K562 (cell line): Measurements from ENCODE around the gene NAGPA. TPM values are rescaled to one million over a fixed set of nuclear protein-coding genes. Genes with fewer than 3 reads are reported as not detected.

Experiments
- CEBPB ChIP-seq: fragments of 450-650 bp; IDR thresholded peaks from 2 replicates; pipeline ENCODE4 v1.6.1; 2016; ENCODE audit warnings: missing genetic modification characterization, missing compliant biosample characterization
- CEBPG ChIP-seq, 3 experiments: fragments of 200-800 bp in 1 of 3; sonication (Bioruptor generic) in 1 of 3; sonication (generic) in 1 of 3; formaldehyde crosslinking in 1 of 3; IDR thresholded peaks in 2 of 3; conservative IDR thresholded peaks in 1 of 3; 2 replicates each; pipeline versions ENCODE4 v1.6.1 to v1.8.0; 2016 to 2022; ENCODE audit warnings: missing compliant biosample characterization in 2 of 3, missing genetic modification characterization in 2 of 3, mild to moderate bottlenecking in 1 of 3, missing genetic modification reagents in 1 of 3
- DIDO1 ChIP-seq: fragments of 450-650 bp; IDR thresholded peaks from 2 replicates; pipeline ENCODE4 v1.6.1; 2016; ENCODE audit warnings: low read depth, missing biosample characterization, missing genetic modification characterization
- ERF ChIP-seq: fragments of 450-650 bp; formaldehyde crosslinking; IDR thresholded peaks from 2 replicates; pipeline ENCODE4 v1.4.0; 2020; ENCODE audit warnings: mild to moderate bottlenecking, mixed read lengths
- FIP1L1 ChIP-seq: fragments of 200-400 bp; formaldehyde crosslinking; IDR thresholded peaks from 2 replicates; pipeline ENCODE4 v1.6.1; 2018; ENCODE audit warnings: mild to moderate bottlenecking, low read depth, low read length; ENCODE audit not compliant: poor library complexity, severe bottlenecking
- HDAC1 ChIP-seq, 2 experiments: fragments of 450-650 bp; IDR thresholded peaks; 2 replicates each; pipeline ENCODE4 v1.6.1; 2016 to 2017; ENCODE audit warnings: inconsistent platforms in 1 of 2, mild to moderate bottlenecking in 1 of 2, moderate library complexity in 1 of 2
- MTA3 ChIP-seq: fragments of 450-650 bp; formaldehyde crosslinking; IDR thresholded peaks from 2 replicates; pipeline ENCODE4 v1.6.1; 2017; ENCODE audit warnings: mild to moderate bottlenecking, borderline replicate concordance
- NCOA1 ChIP-seq: fragments of 450-650 bp; IDR thresholded peaks from 2 replicates; pipeline ENCODE4 v1.6.1; 2016; ENCODE audit warnings: low read depth
- POLR2H ChIP-seq: IDR thresholded peaks from 2 replicates; pipeline ENCODE4 v1.6.1; 2016; ENCODE audit warnings: missing genetic modification characterization, low read depth, mild to moderate bottlenecking, control low read depth, missing compliant biosample characterization, moderate library complexity
- PRPF4 ChIP-seq: fragments of 200-400 bp; formaldehyde crosslinking; IDR thresholded peaks from one replicate; pipeline ENCODE4 v1.6.1; 2017; ENCODE audit warnings: low read length, low read depth, mild to moderate bottlenecking; ENCODE audit not compliant: insufficient read depth, poor library complexity, severe bottlenecking
- RHOXF2B ChIP-seq: fragments of 250-450 bp; sonication (Bioruptor Pico); conservative IDR thresholded peaks from 2 replicates; pipeline ENCODE4 v1.5.1; 2021
- TAF7 ChIP-seq: fragments of 450-650 bp; IDR thresholded peaks from 2 replicates; pipeline ENCODE4 v1.6.1; 2016; ENCODE audit warnings: missing genetic modification characterization, missing compliant biosample characterization
- TBL1XR1 ChIP-seq, 2 experiments: IDR thresholded peaks; 2 replicates each; pipeline ENCODE4 v1.6.1; 2012; ENCODE audit warnings: improper control_type of control experiment in 2 of 2, low read length in 2 of 2, mild to moderate bottlenecking in 1 of 2
- ZNF263 ChIP-seq: sonication (generic); formaldehyde crosslinking; IDR thresholded peaks from 2 replicates; pipeline ENCODE4 v1.8.0; 2022; ENCODE audit warnings: mild to moderate bottlenecking, missing genetic modification reagents, borderline replicate concordance
- polyA plus RNA-seq, 8 experiments: library from polyadenylated mRNA; depleted of rRNA in 4 of 8; stranded (reverse) in 5 of 8; unstranded in 3 of 8; fragments of >200 nt; fragmentation: Nextera tagmentation in 2 of 8; fragmentation: Illumina TruSeq in 1 of 8; extraction: Ambion mirVana in 2 of 8; extraction: Trizol in 1 of 8; gene quantifications; 2 replicates each; pipeline versions ENCODE4 v1.2.1 to v1.2.3, GENCODE V29; 2011 to 2014; ENCODE audit warnings: inconsistent platforms in 1 of 8, missing spikeins in 1 of 8
- total RNA-seq, 7 experiments: library from RNA; depleted of rRNA in 6 of 7; stranded (reverse); fragments of >200 nt in 6 of 7; fragmentation: Illumina TruSeq in 2 of 7; extraction: Trizol in 2 of 7; gene quantifications; 2 replicates each; pipeline versions ENCODE4 v1.2.1 to v1.2.3, GENCODE V29; 2011 to 2021; ENCODE audit warnings: low replicate concordance in 1 of 7
- TF ChIP-seq, protein P1 (sequence below): sonication (generic); formaldehyde crosslinking; IDR thresholded peaks from 2 replicates; pipeline ENCODE4 v1.8.0; 2022; ENCODE audit warnings: missing genetic modification reagents, mild to moderate bottlenecking, moderate library complexity, borderline replicate concordance
- TF ChIP-seq, protein P2 (sequence below): sonication (generic); formaldehyde crosslinking; IDR thresholded peaks from 2 replicates; pipeline ENCODE4 v1.8.0; 2022; ENCODE audit warnings: mild to moderate bottlenecking, missing genetic modification reagents
- TF ChIP-seq, protein P3 (sequence below): fragments of 250-450 bp; sonication (Bioruptor Pico); IDR thresholded peaks from 2 replicates; pipeline ENCODE4 v1.5.0; 2021; ENCODE audit warnings: mild to moderate bottlenecking, moderate library complexity

The NAGPA gene
- total and polyA plus RNA-seq, 9 of the 15 experiments (the other 6 are each of a cell fraction or from before 2014, with no cell fraction given), result 0.15 to 12.7 (median 4.6) TPM

DNA sequence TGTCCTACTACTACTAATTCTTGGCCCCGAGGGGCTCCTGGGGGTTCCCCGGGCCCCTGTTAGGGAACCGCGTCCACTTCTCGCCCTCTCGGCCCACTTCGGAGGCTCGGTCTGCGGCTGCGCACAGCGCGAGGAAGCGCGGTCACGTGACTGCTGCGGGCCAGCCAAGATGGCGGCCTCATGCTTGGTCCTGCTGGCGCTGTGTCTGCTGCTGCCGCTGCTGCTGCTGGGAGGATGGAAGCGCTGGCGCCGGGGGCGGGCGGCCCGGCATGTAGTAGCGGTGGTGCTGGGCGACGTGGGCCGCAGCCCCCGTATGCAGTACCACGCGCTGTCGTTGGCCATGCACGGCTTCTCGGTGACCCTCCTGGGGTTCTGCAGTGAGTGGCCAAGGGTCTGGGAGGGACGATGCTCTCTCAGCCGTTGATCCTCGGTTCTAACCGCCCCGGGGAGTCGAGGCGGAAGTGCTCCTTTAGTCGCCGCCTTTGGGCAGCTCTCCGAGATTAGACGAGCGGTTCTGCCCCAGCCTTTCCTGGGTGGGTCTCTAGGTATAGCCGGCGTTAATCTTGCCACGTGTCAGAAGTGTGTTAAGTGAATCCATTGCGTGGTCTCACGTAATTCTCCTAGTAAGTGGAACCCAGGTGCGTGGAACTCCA, 38.1 kb upstream of the NAGPA start, which contains the start of gene ALG1 (continued):
- no peak for TF ChIP-seq CEBPG (CRISPR knock-in tag; IDR thresholded peaks at IDR 0.05)
- no peak for TF ChIP-seq CEBPG (tag; conservative IDR thresholded peaks at IDR 0.05 in 1 of 2, IDR thresholded peaks at IDR 0.05 in 1 of 2)
- TF ChIP-seq, protein P1, sequence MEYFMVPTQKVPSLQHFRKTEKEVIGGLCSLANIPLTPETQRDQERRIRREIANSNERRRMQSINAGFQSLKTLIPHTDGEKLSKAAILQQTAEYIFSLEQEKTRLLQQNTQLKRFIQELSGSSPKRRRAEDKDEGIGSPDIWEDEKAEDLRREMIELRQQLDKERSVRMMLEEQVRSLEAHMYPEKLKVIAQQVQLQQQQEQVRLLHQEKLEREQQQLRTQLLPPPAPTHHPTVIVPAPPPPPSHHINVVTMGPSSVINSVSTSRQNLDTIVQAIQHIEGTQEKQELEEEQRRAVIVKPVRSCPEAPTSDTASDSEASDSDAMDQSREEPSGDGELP (CRISPR knock-in tag), result peak; percentile 62; the same call in 1 of the 2 replicates
- no peak for TF ChIP-seq RHOXF2B
- TF ChIP-seq MTA3, result peak; percentile 73; the same call in 1 of the 2 replicates
- TF ChIP-seq PRPF4, result no peak
- TF ChIP-seq, protein P2, sequence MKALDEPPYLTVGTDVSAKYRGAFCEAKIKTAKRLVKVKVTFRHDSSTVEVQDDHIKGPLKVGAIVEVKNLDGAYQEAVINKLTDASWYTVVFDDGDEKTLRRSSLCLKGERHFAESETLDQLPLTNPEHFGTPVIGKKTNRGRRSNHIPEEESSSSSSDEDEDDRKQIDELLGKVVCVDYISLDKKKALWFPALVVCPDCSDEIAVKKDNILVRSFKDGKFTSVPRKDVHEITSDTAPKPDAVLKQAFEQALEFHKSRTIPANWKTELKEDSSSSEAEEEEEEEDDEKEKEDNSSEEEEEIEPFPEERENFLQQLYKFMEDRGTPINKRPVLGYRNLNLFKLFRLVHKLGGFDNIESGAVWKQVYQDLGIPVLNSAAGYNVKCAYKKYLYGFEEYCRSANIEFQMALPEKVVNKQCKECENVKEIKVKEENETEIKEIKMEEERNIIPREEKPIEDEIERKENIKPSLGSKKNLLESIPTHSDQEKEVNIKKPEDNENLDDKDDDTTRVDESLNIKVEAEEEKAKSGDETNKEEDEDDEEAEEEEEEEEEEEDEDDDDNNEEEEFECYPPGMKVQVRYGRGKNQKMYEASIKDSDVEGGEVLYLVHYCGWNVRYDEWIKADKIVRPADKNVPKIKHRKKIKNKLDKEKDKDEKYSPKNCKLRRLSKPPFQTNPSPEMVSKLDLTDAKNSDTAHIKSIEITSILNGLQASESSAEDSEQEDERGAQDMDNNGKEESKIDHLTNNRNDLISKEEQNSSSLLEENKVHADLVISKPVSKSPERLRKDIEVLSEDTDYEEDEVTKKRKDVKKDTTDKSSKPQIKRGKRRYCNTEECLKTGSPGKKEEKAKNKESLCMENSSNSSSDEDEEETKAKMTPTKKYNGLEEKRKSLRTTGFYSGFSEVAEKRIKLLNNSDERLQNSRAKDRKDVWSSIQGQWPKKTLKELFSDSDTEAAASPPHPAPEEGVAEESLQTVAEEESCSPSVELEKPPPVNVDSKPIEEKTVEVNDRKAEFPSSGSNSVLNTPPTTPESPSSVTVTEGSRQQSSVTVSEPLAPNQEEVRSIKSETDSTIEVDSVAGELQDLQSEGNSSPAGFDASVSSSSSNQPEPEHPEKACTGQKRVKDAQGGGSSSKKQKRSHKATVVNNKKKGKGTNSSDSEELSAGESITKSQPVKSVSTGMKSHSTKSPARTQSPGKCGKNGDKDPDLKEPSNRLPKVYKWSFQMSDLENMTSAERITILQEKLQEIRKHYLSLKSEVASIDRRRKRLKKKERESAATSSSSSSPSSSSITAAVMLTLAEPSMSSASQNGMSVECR (CRISPR knock-in tag), result peak; percentile 41; the same call in 1 of the 2 replicates
- TF ChIP-seq CEBPB (tag), result no peak
- peak; percentile 81 for TF ChIP-seq DIDO1 (tag)
- no peak for TF ChIP-seq NCOA1
- TF ChIP-seq, protein P3, sequence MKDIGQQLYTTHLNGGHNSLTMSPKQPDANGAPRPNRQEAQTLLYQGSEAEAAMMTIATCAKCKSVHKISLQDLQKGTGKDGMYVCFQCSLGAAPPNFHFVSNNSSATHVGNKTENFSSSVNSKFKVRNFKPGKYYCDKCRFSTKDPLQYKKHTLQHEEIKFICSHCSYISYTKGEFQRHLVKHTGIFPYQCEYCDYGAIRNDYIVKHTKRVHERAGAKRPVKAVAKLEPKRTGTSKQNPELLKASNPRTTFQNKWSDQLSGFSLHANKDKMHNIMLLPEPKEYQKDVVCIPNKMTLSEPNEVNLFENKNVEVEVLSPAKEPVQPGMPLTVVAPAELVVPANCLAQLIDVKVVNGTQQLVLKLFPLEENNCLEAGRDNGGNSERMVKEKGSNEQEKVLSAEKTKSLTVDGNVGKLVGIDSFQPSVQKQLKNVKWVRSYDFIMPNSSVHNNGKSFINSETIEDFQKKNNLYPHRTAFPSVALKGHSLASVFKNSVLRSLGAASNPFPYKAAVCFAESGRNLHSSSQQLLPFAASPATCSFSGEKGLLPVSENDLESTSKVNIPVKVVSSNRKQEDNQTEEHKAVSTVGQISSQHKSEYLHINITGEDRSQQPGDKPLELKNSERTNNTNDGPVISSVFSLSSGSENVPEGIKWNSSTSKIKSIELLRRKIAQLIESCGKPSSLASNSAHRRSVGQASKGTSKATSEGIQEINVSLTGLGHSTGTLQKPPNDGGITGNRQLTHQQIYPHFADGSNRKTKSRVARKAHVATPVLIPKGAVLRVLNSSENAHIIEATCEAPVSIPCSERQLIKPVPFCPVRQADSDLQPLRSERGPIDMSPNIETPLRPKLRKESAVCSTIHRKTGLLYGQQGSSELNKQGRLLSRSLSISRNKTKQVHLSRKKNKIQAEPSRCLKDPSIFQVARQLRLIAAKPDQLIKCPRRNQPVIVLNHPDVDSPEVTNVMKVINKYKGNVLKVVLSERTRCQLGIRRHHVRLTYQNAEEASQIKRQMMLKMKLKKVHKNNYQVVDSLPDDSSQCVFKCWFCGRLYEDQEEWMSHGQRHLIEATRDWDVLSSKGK (CRISPR knock-in tag), result no peak
- TF ChIP-seq ZNF263 (CRISPR knock-in tag), result peak; percentile 47
- no peak; the same call in 1 of the 2 replicates for TF ChIP-seq POLR2H
- TF ChIP-seq ERF (CRISPR knock-in tag), result 0 out of 2 replicates have a peak, but pooled peaks have one; percentile 49
- peak; percentile 89 for TF ChIP-seq TAF7 (tag)
- TF ChIP-seq FIP1L1, result peak; percentile 61
- TF ChIP-seq HDAC1 (IDR thresholded peaks at IDR 0.05), result peak in 1 of 2 experiments; percentile 98; a peak in 2 of 4 replicates
- 0 out of 4 replicates have a peak, but pooled peaks of 1 of the 2 experiments have one; percentile 49 for TF ChIP-seq TBL1XR1 (IDR thresholded peaks at IDR 0.05; ENCODE audit: low read length in 2 of 2)
